Prostate gland (tissue), 2 donors: ENCODE measurements around the gene CNST.

Experiments used
- POLR2A ChIP-seq: fragments of 450-650 bp; IDR thresholded peaks from one replicate; pipeline ENCODE4 v1.6.1; 2016; ENCODE audit warnings: antibody characterized with exemption, mild to moderate bottlenecking
- POLR2AphosphoS5 ChIP-seq: sonication (generic); formaldehyde crosslinking; IDR thresholded peaks from one replicate; pipeline ENCODE4 v1.6.1; 2017; ENCODE audit warnings: antibody characterized with exemption
- TF ChIP-seq, protein P1 (sequence below), 4 experiments: fragments of 200-600 bp in 2 of 4; fragments of 450-650 bp in 2 of 4; sonication (generic) in 2 of 4; IDR thresholded peaks; 1 replicate in 3 of 4; 2 replicates in 1 of 4; pipeline ENCODE4 v1.5.1; 2016 to 2019; ENCODE audit warnings: antibody characterized with exemption in 4 of 4, mild to moderate bottlenecking in 2 of 4, moderate library complexity in 2 of 4

DNA sequence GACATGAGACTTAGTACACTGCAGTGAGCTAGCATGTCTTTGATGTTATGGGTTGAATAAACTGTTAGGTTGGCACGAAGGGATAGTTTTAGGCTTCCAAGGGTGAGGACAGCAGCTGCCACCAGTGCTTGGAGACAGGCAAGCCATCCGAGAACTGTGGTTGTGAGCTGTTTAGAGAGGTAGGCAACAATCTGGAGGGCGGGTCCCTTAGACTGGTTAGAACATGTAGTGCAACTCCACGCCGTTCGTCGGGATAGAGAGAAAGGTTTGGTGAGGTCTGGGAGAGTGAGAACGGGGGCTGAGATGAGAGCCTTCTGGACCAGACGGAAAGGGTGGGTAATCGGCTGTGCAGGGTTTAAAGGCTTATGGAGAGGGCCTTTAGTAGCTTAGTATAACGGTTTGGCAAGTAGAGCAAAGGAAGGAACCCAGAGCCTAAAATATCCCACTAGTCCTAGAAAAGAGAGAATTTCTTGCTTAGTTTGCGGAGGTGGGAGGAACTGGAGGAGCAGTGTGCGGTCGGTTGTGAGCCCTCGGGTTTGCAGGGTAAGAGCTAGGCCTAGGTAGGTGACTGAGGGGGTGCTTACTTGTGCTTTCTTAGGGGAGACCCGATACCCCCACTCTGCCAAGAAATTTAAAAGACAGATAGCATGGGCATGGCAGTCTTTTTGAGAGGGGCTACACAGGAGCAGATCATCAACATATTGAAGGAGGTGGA lies 72.8 kb downstream of the CNST start:
- TF ChIP-seq, protein P1, sequence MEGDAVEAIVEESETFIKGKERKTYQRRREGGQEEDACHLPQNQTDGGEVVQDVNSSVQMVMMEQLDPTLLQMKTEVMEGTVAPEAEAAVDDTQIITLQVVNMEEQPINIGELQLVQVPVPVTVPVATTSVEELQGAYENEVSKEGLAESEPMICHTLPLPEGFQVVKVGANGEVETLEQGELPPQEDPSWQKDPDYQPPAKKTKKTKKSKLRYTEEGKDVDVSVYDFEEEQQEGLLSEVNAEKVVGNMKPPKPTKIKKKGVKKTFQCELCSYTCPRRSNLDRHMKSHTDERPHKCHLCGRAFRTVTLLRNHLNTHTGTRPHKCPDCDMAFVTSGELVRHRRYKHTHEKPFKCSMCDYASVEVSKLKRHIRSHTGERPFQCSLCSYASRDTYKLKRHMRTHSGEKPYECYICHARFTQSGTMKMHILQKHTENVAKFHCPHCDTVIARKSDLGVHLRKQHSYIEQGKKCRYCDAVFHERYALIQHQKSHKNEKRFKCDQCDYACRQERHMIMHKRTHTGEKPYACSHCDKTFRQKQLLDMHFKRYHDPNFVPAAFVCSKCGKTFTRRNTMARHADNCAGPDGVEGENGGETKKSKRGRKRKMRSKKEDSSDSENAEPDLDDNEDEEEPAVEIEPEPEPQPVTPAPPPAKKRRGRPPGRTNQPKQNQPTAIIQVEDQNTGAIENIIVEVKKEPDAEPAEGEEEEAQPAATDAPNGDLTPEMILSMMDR (IDR thresholded peaks at IDR 0.05), result no peak
- TF ChIP-seq POLR2AphosphoS5, result no peak
- TF ChIP-seq POLR2A, result no peak
